Immature natural killer cell (primary cell): ENCODE measurements around the gene IKBKG. TPM values are rescaled to one million over a fixed set of nuclear protein-coding genes. Genes with fewer than 3 reads are reported as not detected.
"Not testable (repeated sequence)": the region's sequence is repeated elsewhere in the genome, so short reads cannot be mapped to it uniquely, and the experiment has no call there.

Source experiments
- DNase-seq, 3 donors: peaks; one replicate each; pipeline ENCODE4 v3.0.0; 2022; ENCODE audit warnings: mixed read lengths in 1 of 3
- H3K27ac Mint-ChIP-seq, 6 donors: one replicate each; pipeline ENCODE4 v1.8.0; 2020; ENCODE audit warnings: mixed read lengths in 6 of 6, mild to moderate bottlenecking in 5 of 6, inconsistent platforms in 4 of 6, moderate library complexity in 3 of 6
- H3K27me3 Mint-ChIP-seq, 3 donors: one replicate each; pipeline ENCODE4 v1.8.0; 2020 to 2021; ENCODE audit warnings: low read depth in 3 of 3, mild to moderate bottlenecking in 3 of 3, mixed read lengths in 3 of 3, moderate library complexity in 3 of 3, inconsistent platforms in 1 of 3
- H3K36me3 Mint-ChIP-seq, 3 donors: one replicate each; pipeline ENCODE4 v1.8.0; 2020; ENCODE audit warnings: mixed read lengths in 3 of 3, inconsistent platforms in 2 of 3, mild to moderate bottlenecking in 2 of 3
- H3K4me1 Mint-ChIP-seq, 2 donors: one replicate each; pipeline ENCODE4 v1.8.0; 2020; ENCODE audit warnings: inconsistent platforms in 2 of 2, mild to moderate bottlenecking in 2 of 2, mixed read lengths in 2 of 2, moderate library complexity in 1 of 2
- H3K4me3 Mint-ChIP-seq, 5 donors: one replicate each; pipeline ENCODE4 v1.8.0; 2020; ENCODE audit warnings: mild to moderate bottlenecking in 5 of 5, mixed read lengths in 5 of 5, inconsistent platforms in 3 of 5, moderate library complexity in 3 of 5
- H3K9me3 Mint-ChIP-seq, 6 donors: one replicate each; pipeline ENCODE4 v1.8.0; 2020; ENCODE audit warnings: mild to moderate bottlenecking in 6 of 6, mixed read lengths in 6 of 6, inconsistent platforms in 4 of 6, moderate library complexity in 3 of 6
- polyA plus RNA-seq, 3 donors: library from polyadenylated mRNA; unstranded; fragments of 300-500 nt; fragmentation: Illumina TruSeq; gene quantifications; one replicate each; pipeline ENCODE4 v1.2.3, GENCODE V29; 2021

The IKBKG gene
- 10 to 100 TPM; 41.4 to 69.4 (median 45.9) TPM for polyA plus RNA-seq

- Mint-ChIP-seq H3K36me3 (peaks cover 0 to 10% (median 3%) of the 10 kb centered on the region in 3 donors), H3K27ac (peak within 1 kb of the TSS; percentile 89 to 97 (median 93)), H3K4me3 (peak within 1 kb of the TSS; percentile 86 to 93 (median 92)), H3K4me1 (peaks cover 51 to 65% of the 10 kb centered on the region in 2 donors), H3K9me3 (no peaks in the 10 kb centered on the region), H3K27me3 (peaks cover 7 to 10% (median 8%) of the 10 kb centered on the region in 3 donors)
- peak; percentile 92 to 95 (median 94) for DNase-seq
Measured at GRCh38 chrX:154547245-154548027, at the start of gene IKBKG. IKBKG (plus strand) TSS chrX:154547620; CDS start chrX:154552003, 4,383 bp downstream.

GRCh38 chrX:154501423-154501822 lies 46.0 kb upstream of the IKBKG start:
- H3K4me1 Mint-ChIP-seq, DNase-seq, H3K9me3 Mint-ChIP-seq, H3K27ac Mint-ChIP-seq, H3K4me3 Mint-ChIP-seq, H3K27me3 Mint-ChIP-seq, H3K36me3 Mint-ChIP-seq: not testable (repeated sequence)

- H3K4me1 Mint-ChIP-seq: no peaks in the 10 kb centered on the region
- no peak for DNase-seq
- peaks cover 1 to 7% (median 4%) of the 10 kb centered on the region in 3 donors for H3K27me3 Mint-ChIP-seq
- H3K9me3 Mint-ChIP-seq: no peaks in the 10 kb centered on the region
- no peaks in the 10 kb centered on the region for H3K36me3 Mint-ChIP-seq
- no peak overlapping the region for H3K27ac Mint-ChIP-seq
- H3K4me3 Mint-ChIP-seq: no peak overlapping the region
Measured at GRCh38 chrX:154502098-154502497, 45.3 kb upstream of the IKBKG start.

- Mint-ChIP-seq H3K4me1 (no peaks in the 10 kb centered on the region), H3K9me3 (no peaks in the 10 kb centered on the region), H3K27me3 (peaks cover 1 to 7% (median 4%) of the 10 kb centered on the region in 3 donors), H3K4me3 (no peak overlapping the region), H3K27ac (no peak overlapping the region), H3K36me3 (no peaks in the 10 kb centered on the region)
- DNase-seq: no peak
Measured at GRCh38 chrX:154502989-154503388, 44.4 kb upstream of the IKBKG start.

- no peak for DNase-seq
- Mint-ChIP-seq H3K27ac (no peak overlapping the region), H3K9me3 (no peaks in the 10 kb centered on the region), H3K4me1 (peaks cover 0 to 2% of the 10 kb centered on the region in 2 donors), H3K27me3 (peaks cover 2 to 5% (median 4%) of the 10 kb centered on the region in 3 donors), H3K36me3 (peaks cover 0 to 6% (median 5%) of the 10 kb centered on the region in 3 donors), H3K4me3 (no peak overlapping the region)
Measured at GRCh38 chrX:154505734-154506133, 41.7 kb upstream of the IKBKG start.

- Mint-ChIP-seq H3K4me1 (peaks cover 7 to 11% of the 10 kb centered on the region in 2 donors), H3K4me3 (no peak overlapping the region), H3K36me3 (peaks cover 0 to 6% (median 5%) of the 10 kb centered on the region in 3 donors), H3K9me3 (no peaks in the 10 kb centered on the region), H3K27ac (no peak overlapping the region), H3K27me3 (peaks cover 2 to 5% (median 4%) of the 10 kb centered on the region in 3 donors)
- DNase-seq: no peak
Measured at GRCh38 chrX:154506483-154507332, 40.7 kb upstream of the IKBKG start.

- Mint-ChIP-seq H3K9me3 (no peaks in the 10 kb centered on the region), H3K27me3 (peaks cover 2 to 5% (median 4%) of the 10 kb centered on the region in 3 donors), H3K36me3 (peaks cover 0 to 6% (median 5%) of the 10 kb centered on the region in 3 donors), H3K27ac (no peak overlapping the region), H3K4me1 (peaks cover 9 to 13% of the 10 kb centered on the region in 2 donors), H3K4me3 (no peak overlapping the region)
- DNase-seq: no peak
Measured at GRCh38 chrX:154507673-154508383, 39.6 kb upstream of the IKBKG start.

- H3K9me3 Mint-ChIP-seq: no peaks in the 10 kb centered on the region
- peaks cover 2 to 5% (median 2%) of the 10 kb centered on the region in 3 donors for H3K27me3 Mint-ChIP-seq
- H3K4me3 Mint-ChIP-seq: no peak overlapping the region
- H3K27ac Mint-ChIP-seq: no peak overlapping the region
- peaks cover 9 to 13% of the 10 kb centered on the region in 2 donors for H3K4me1 Mint-ChIP-seq
- DNase-seq: no peak
- peaks cover 0 to 6% (median 5%) of the 10 kb centered on the region in 3 donors for H3K36me3 Mint-ChIP-seq
Measured at GRCh38 chrX:154508384-154508745, 39.1 kb upstream of the IKBKG start.

- Mint-ChIP-seq H3K27me3 (peaks cover 2 to 5% (median 2%) of the 10 kb centered on the region in 3 donors), H3K36me3 (peaks cover 0 to 6% (median 5%) of the 10 kb centered on the region in 3 donors), H3K27ac (no peak overlapping the region), H3K4me1 (peaks cover 13 to 15% of the 10 kb centered on the region in 2 donors), H3K9me3 (peaks cover 0 to 2% (median 0%) of the 10 kb centered on the region in 6 donors), H3K4me3 (no peak overlapping the region)
- no peak for DNase-seq
Measured at GRCh38 chrX:154509455-154509854, 38.0 kb upstream of the IKBKG start.

- Mint-ChIP-seq H3K9me3 (peaks cover 0 to 2% (median 0%) of the 10 kb centered on the region in 6 donors), H3K4me3 (no peak overlapping the region), H3K4me1 (peaks cover 27 to 29% of the 10 kb centered on the region in 2 donors), H3K36me3 (peaks cover 0 to 6% (median 5%) of the 10 kb centered on the region in 3 donors), H3K27me3 (peaks cover 2 to 7% (median 4%) of the 10 kb centered on the region in 3 donors), H3K27ac (peak overlapping the region in 4 of 6 donors; percentile 34 to 67 (median 65))
- DNase-seq: no peak
Measured at GRCh38 chrX:154511761-154512160, 35.7 kb upstream of the IKBKG start.

- H3K27ac Mint-ChIP-seq: no peak overlapping the region
- peaks cover 2 to 7% (median 4%) of the 10 kb centered on the region in 3 donors for H3K27me3 Mint-ChIP-seq
- DNase-seq: no peak
- peaks cover 0 to 6% (median 5%) of the 10 kb centered on the region in 3 donors for H3K36me3 Mint-ChIP-seq
- H3K4me1 Mint-ChIP-seq: peaks cover 28 to 32% of the 10 kb centered on the region in 2 donors
- H3K4me3 Mint-ChIP-seq: peak overlapping the region in 1 of 5 donors; percentile 27
- H3K9me3 Mint-ChIP-seq: peaks cover 0 to 2% (median 0%) of the 10 kb centered on the region in 6 donors
Measured at GRCh38 chrX:154512879-154513553, 34.4 kb upstream of the IKBKG start.

- H3K4me3 Mint-ChIP-seq: peak overlapping the region in 3 of 5 donors; percentile 23 to 39 (median 33)
- H3K4me1 Mint-ChIP-seq: peaks cover 28 to 32% of the 10 kb centered on the region in 2 donors
- H3K27me3 Mint-ChIP-seq: peaks cover 2 to 7% (median 4%) of the 10 kb centered on the region in 3 donors
- peak overlapping the region in 5 of 6 donors; percentile 40 to 59 (median 56) for H3K27ac Mint-ChIP-seq
- DNase-seq: no peak
- H3K9me3 Mint-ChIP-seq: peaks cover 0 to 2% (median 0%) of the 10 kb centered on the region in 6 donors
- peaks cover 0 to 6% (median 5%) of the 10 kb centered on the region in 3 donors for H3K36me3 Mint-ChIP-seq
Measured at GRCh38 chrX:154513716-154514115, 33.7 kb upstream of the IKBKG start.
